ENCODE results near the gene ANKS1B. TPM values are rescaled to one million over a fixed set of nuclear protein-coding genes. Genes with fewer than 3 reads are reported as not detected.

ANKS1B gene
- total RNA-seq, 1 donor, result 0.21 TPM

GRCh38 chr12:98719515-98720504 is 1264.9 kb downstream of the ANKS1B start:
- Histone ChIP-seq H3K9me3 (ENCODE audit: low read depth, low read length) (no peaks in the 10 kb centered on the region), H3K27me3 (ENCODE audit: insufficient read depth, low read length) (no peaks in the 10 kb centered on the region), H3K4me1 (ENCODE audit: insufficient read depth, low read length) (no peaks in the 10 kb centered on the region), H3K4me3 (ENCODE audit: low read length) (no peak overlapping the region)

GRCh38 chr12:98714426-98714825 is 1270.3 kb downstream of the ANKS1B start:
- Histone ChIP-seq H3K4me3 (ENCODE audit: low read length) (no peak overlapping the region), H3K9me3 (ENCODE audit: low read depth, low read length) (no peaks in the 10 kb centered on the region), H3K27me3 (ENCODE audit: insufficient read depth, low read length) (no peaks in the 10 kb centered on the region), H3K4me1 (ENCODE audit: insufficient read depth, low read length) (no peaks in the 10 kb centered on the region)

DNA sequence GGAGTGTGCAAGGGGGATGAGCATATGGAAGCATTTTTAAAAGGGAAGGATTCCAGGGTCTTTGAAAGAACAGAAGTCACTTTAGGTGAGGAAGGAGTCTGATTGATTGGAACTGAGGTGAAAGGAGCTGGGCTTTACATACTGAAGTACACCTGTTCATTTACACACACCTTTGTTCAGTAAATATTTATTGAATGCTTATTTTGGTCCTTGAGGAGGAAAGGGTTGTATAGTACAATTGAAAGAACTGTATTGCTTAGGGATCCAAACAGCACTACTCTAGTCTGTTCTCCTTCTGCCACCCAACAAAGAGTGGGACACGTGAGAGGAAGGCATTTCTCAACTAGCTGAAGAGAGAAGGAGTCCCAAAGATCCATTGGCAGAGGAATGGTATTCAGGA is 1275.7 kb downstream of the ANKS1B start:
- H3K27me3 ChIP-seq (ENCODE audit: insufficient read depth, low read length), result no peaks in the 10 kb centered on the region
- no peaks in the 10 kb centered on the region for H3K4me1 ChIP-seq (ENCODE audit: insufficient read depth, low read length)
- no peak overlapping the region for H3K4me3 ChIP-seq (ENCODE audit: low read length)
- H3K9me3 ChIP-seq (ENCODE audit: low read depth, low read length), result no peaks in the 10 kb centered on the region

- peaks cover 13% of the 10 kb centered on the region for H3K4me1 ChIP-seq (ENCODE audit: insufficient read depth, low read length)
- no peaks in the 10 kb centered on the region for H3K9me3 ChIP-seq (ENCODE audit: low read depth, low read length)
- H3K27me3 ChIP-seq (ENCODE audit: insufficient read depth, low read length), result no peaks in the 10 kb centered on the region
- no peak overlapping the region for H3K4me3 ChIP-seq (ENCODE audit: low read length)
Measured at GRCh38 chr12:98701166-98701565, 1283.6 kb downstream of the ANKS1B start.

GRCh38 chr12:98699586-98699985 is 1285.2 kb downstream of the ANKS1B start:
- Histone ChIP-seq H3K4me3 (ENCODE audit: low read length) (no peak overlapping the region), H3K4me1 (ENCODE audit: insufficient read depth, low read length) (peaks cover 13% of the 10 kb centered on the region), H3K9me3 (ENCODE audit: low read depth, low read length) (no peaks in the 10 kb centered on the region), H3K27me3 (ENCODE audit: insufficient read depth, low read length) (no peaks in the 10 kb centered on the region)

- Histone ChIP-seq H3K9me3 (ENCODE audit: low read depth, low read length) (no peaks in the 10 kb centered on the region), H3K4me1 (ENCODE audit: insufficient read depth, low read length) (peaks cover 13% of the 10 kb centered on the region), H3K4me3 (ENCODE audit: low read length) (no peak overlapping the region), H3K27me3 (ENCODE audit: insufficient read depth, low read length) (no peaks in the 10 kb centered on the region)
Measured at GRCh38 chr12:98698603-98699463, 1285.9 kb downstream of the ANKS1B start.

GRCh38 chr12:98697209-98697608 is 1287.5 kb downstream of the ANKS1B start:
- Histone ChIP-seq H3K4me1 (ENCODE audit: insufficient read depth, low read length) (peaks cover 13% of the 10 kb centered on the region), H3K4me3 (ENCODE audit: low read length) (no peak overlapping the region)

DNA sequence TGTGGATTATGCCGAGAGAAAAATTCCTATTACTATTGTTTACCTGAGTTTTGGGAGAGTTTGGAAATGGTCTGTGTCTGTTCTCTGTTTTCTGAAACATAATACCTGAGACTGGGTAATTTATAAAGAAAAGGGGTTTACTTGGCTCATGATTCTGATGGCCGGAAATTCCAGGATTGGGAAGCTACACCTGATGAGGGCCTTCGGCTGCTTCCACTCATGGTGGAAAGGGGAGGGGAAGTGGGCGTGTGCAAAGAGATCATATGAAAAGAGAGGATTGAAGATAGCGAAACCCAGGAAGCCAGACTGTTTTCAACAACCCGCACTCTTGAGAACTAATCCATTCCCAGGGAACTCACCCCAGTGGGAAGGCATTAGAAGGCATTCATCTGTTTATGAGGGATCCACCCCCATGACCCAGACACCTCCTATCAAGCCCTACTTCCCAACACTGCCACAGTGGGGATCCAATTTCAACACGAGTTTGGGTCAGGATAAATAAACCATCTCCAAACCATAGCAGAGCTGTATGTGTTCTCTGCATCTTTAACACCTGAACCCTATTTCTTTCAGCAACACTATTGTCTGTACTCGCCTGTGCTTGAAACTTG is 1288.6 kb downstream of the ANKS1B start:
- no peaks in the 10 kb centered on the region for H3K9me3 ChIP-seq (ENCODE audit: low read depth, low read length)
- H3K27me3 ChIP-seq (ENCODE audit: insufficient read depth, low read length), result no peaks in the 10 kb centered on the region

More at GRCh38 chr12:98697209-98697608, 1287.5 kb downstream of the ANKS1B start:
- Histone ChIP-seq H3K27me3 (ENCODE audit: insufficient read depth, low read length) (no peaks in the 10 kb centered on the region), H3K9me3 (ENCODE audit: low read depth, low read length) (no peaks in the 10 kb centered on the region)

GRCh38 chr12:98691351-98691750 is 1293.4 kb downstream of the ANKS1B start:
- no peak overlapping the region for H3K4me3 ChIP-seq (ENCODE audit: low read length)
- H3K4me1 ChIP-seq (ENCODE audit: insufficient read depth, low read length), result peaks cover 12% of the 10 kb centered on the region
- no peaks in the 10 kb centered on the region for H3K9me3 ChIP-seq (ENCODE audit: low read depth, low read length)
- H3K27me3 ChIP-seq (ENCODE audit: insufficient read depth, low read length), result no peaks in the 10 kb centered on the region

More for the DNA sequence above, 1288.6 kb downstream of the ANKS1B start:
- Histone ChIP-seq H3K4me3 (ENCODE audit: low read length) (no peak overlapping the region), H3K4me1 (ENCODE audit: insufficient read depth, low read length) (peaks cover 15% of the 10 kb centered on the region)

DNA sequence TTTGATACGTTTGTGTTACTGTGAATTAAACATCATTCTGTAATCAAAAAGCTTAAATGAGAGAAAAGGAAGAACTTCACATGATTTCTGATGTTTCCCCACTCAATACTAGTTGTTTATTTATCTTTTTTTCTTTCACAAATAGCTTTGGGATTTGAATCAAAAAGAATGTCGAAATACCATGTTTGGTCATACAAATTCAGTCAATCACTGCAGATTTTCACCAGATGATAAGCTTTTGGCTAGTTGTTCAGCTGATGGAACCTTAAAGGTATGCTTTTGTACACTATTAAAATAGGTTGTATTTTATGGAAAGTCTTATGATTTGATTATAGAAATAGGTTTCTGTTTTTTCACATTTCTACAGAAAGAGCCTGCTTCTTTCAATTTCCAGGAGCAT is 1298.1 kb downstream of the ANKS1B start:
- H3K9me3 ChIP-seq (ENCODE audit: low read depth, low read length), result no peaks in the 10 kb centered on the region
- no peak overlapping the region for H3K4me3 ChIP-seq (ENCODE audit: low read length)
- H3K27me3 ChIP-seq (ENCODE audit: insufficient read depth, low read length), result no peaks in the 10 kb centered on the region
- peaks cover 12% of the 10 kb centered on the region for H3K4me1 ChIP-seq (ENCODE audit: insufficient read depth, low read length)

Other genes starting within 250 kb of the ANKS1B start
- gene BLTP3B, start 157.9 kb upstream of the ANKS1B start, total RNA-seq, result 61.1 TPM
- gene ACTR6, start 215.9 kb upstream of the ANKS1B start, total RNA-seq, result 27.2 TPM

Measured in mononuclear cell (primary cell).